GOT3 (cell line): ENCODE results near the gene TMED10.
"Not testable (repeated sequence)": the region's sequence is repeated elsewhere in the genome, so short reads cannot be mapped to it uniquely, and the experiment has no call there.

ENCODE experiments used
- DNase-seq: peaks from one replicate; lab custom pipeline; 2025; ENCODE audit warnings: mixed read lengths; lab: John Stamatoyannopoulos, UW

The TMED10 gene

GRCh38 chr14:75127474-75127820 is 49.0 kb downstream of the TMED10 start:
- DNase-seq = not testable (repeated sequence)

GRCh38 chr14:75126679-75127473 is 49.5 kb downstream of the TMED10 start, which contains the start of gene NEK9:
Gene NEK9, minus strand, starts transcription at chr14:75127048. Its CDS starts 127 bp downstream, at chr14:75126921.
- peak; percentile 25 for DNase-seq

- no peak for DNase-seq
These were observed 50.3 kb downstream of the TMED10 start for GRCh38 chr14:75126121-75126544.

GRCh38 chr14:75125617-75126016 is 50.8 kb downstream of the TMED10 start:
- no peak for DNase-seq

- no peak for DNase-seq
These were observed 52.4 kb downstream of the TMED10 start for GRCh38 chr14:75123991-75124390.

- DNase-seq = no peak
These were observed 54.9 kb downstream of the TMED10 start for GRCh38 chr14:75121552-75121951.

GRCh38 chr14:75120541-75121291 is 55.7 kb downstream of the TMED10 start:
- no peak for DNase-seq

GRCh38 chr14:75119056-75119455 is 57.4 kb downstream of the TMED10 start:
- no peak for DNase-seq

- DNase-seq = no peak
These were observed 62.4 kb downstream of the TMED10 start for GRCh38 chr14:75113932-75114539.

GRCh38 chr14:75109877-75110276 is 66.5 kb downstream of the TMED10 start:
- no peak for DNase-seq

- DNase-seq = no peak
These were observed 69.2 kb downstream of the TMED10 start for GRCh38 chr14:75107186-75107585.

- DNase-seq = no peak
These were observed 74.9 kb downstream of the TMED10 start for GRCh38 chr14:75101491-75101890.

- no peak for DNase-seq
These were observed 77.7 kb downstream of the TMED10 start for GRCh38 chr14:75098682-75099081.

- DNase-seq = no peak
These were observed 78.2 kb downstream of the TMED10 start for GRCh38 chr14:75098212-75098611.

GRCh38 chr14:75096959-75097358 is 79.5 kb downstream of the TMED10 start:
- DNase-seq = no peak

- no peak for DNase-seq
These were observed 80.7 kb downstream of the TMED10 start for GRCh38 chr14:75095690-75096089.

- DNase-seq = no peak
These were observed 81.5 kb downstream of the TMED10 start for GRCh38 chr14:75094896-75095295.

- DNase-seq = no peak
These were observed 83.7 kb downstream of the TMED10 start for GRCh38 chr14:75092698-75093097.

GRCh38 chr14:75091251-75091650 is 85.2 kb downstream of the TMED10 start:
- DNase-seq = no peak

GRCh38 chr14:75090353-75090752 is 86.1 kb downstream of the TMED10 start:
- DNase-seq = no peak

GRCh38 chr14:75088566-75089373 is 87.6 kb downstream of the TMED10 start:
- no peak for DNase-seq

GRCh38 chr14:75088153-75088552 is 88.3 kb downstream of the TMED10 start:
- DNase-seq = no peak
